Left forelimb (tissue), 1 donor: Measurements from ENCODE around the gene SUOX.
"Not testable (repeated sequence)": the region's sequence is repeated elsewhere in the genome, so short reads cannot be mapped to it uniquely, and the experiment has no call there.

ENCODE experiments used
- DNase-seq: peaks from one replicate; pipeline ENCODE4 v3.0.0-alpha.2; 2018; ENCODE audit warnings: low spot score

SUOX gene

DNA sequence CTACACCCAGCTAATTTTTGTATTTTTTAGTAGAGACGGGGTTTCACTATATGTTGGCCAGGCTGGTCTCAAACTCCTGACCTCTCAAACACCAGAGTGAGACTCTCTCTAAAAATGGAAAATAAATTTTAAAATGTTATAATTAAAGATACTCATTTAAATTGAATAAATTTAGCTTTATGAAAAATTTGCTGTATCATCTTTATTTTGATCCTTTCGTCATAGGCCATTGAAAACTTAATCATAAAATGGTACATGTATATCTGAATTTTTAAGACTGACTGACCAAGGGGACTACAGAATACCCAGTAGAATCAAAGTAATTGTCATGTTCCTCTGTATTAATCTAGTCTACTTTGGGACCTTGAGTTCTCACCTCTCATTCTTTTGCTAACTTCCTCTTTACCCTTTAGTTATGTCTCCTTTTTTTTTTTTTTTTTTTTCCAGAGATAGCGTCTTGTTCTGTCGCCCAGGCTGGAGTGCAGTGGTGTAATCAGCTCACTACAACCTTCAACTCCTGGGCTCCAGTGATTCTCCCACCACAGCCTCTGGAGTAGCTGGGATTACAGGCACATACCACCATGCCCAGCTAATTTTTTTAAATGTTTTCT, 13.7 kb upstream of the SUOX start:
- no peak for DNase-seq

GRCh38 chr12:55984861-55985260, 12.2 kb upstream of the SUOX start:
- no peak for DNase-seq

GRCh38 chr12:55985341-55985740, 11.7 kb upstream of the SUOX start:
- no peak for DNase-seq

DNA sequence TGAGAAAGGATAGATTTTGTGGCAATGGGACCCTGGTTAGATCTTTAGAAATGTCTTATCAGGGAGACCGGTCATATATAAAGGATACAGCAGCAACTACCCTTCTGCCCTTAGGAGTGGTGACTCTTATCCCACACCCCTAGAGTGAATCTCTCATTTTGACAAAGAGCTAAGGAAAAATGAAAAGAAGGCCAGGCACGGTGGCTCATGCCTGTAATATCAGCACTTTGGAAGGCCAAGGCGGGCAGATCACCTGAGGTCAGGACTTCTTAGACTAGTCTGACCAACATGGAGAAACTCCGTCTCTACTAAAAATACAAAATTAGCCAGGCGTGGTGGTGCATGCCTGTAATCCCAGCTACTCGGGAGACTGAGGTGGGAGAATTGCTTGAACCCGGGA, 11.1 kb upstream of the SUOX start:
- DNase-seq = not testable (repeated sequence)

GRCh38 chr12:55991110-55991509, 6.0 kb upstream of the SUOX start:
- no peak for DNase-seq

DNA sequence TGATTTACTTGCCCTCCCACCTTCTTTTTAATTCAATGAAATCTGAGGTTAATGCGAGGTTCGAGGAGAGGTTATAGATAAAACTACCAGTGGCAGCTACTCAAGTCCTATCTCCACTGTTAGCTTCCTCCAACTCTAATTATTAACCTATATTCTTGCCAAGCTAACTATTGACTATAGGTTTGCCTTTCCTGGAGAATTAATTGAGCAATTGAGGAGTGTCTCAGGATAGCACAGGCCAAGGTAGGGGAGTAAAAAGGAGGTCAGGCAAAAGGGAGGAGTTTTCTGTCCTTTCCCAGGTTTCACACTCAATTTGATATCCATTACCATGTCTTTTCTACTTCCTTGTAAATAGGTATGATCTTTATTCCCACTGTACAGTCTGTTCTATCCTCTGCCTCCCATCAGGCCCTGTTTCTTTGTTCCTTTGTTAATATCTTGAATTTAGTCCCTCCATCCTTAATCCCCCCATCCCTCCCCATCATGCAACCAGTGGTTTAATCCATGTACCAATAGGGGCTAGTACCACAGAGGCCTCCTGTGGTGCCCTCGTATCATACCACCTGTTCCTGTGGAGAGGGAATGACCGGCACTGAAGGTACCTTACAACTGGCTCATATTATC, 3.7 kb upstream of the SUOX start:
- no peak for DNase-seq

GRCh38 chr12:55995366-55995765, 1.7 kb upstream of the SUOX start:
- DNase-seq = no peak

DNA sequence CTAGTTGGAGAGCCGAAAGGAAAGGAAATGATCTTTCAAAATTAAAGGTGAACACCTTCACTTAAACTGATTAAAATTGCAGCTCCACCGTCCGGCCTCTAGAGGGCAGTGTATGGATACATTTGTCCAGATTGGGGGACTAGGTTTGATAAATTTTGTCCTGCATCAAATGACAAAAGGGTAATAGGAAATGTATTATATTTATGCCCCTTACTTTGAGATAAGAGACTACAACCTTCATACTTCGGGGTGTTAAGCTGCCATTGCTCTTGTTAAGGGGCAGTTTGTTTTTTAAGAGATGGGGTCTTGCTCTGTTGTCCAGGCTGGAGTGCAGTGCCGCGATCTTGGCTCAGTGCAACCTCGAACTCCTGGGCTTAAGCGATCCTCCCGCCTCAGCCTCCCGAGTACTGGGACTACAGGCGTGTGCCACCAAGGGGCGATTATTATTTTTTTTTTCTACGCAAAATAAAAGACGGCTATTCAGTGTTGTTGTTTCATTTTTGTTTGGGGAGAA, 818 bp upstream of the SUOX start:
- no peak for DNase-seq

DNA sequence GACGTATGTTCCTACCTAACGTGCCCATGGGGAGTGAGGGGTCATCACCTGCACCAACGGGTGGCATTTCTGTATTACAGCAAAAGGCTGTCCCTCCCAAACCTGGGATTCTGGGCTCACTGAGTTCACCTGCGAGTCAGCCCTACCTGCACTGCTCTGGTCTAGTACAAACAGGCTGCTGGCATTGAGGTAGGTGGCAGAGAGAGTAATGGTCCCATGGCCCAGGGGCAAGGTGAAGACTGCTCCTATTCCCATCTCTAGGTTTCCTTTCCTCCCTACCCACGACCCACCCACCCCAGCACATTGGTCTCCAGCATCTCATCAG, 421 bp downstream of the SUOX start:
- DNase-seq = no peak

- not testable (repeated sequence) for DNase-seq
Measured at GRCh38 chr12:55999522-55999921, 2.4 kb downstream of the SUOX start.

- DNase-seq = not testable (repeated sequence)
Measured at GRCh38 chr12:55999999-56000540, 3.0 kb downstream of the SUOX start.

DNA sequence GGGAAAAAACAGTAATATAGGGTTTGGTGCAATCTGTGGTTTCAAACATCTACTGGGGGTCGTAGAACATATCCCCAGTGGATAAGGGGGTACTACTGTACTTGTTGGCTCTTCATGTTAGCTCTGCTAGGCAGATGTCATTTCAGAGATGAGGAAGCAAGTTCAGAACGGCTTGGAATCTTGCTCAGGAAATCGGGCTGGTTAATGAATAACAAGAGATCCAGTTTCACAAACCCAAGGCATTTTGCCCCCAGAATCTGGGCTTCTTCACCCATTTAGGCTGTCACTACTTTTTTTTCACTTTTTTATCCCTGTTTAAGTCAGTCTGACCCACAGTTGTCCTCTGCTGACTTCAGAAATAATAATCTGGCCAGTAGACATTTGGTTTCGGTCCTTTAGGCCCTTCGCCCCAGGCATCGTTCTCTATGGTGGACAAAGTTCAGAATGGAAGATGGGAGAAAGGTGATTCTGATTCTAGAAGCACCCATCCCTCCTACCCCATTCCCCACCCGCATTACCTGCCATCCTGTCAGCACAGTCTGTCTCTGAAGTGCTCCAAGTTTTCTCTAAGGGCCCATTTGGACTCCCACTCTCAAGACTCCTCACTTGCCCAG, 4.5 kb downstream of the SUOX start:
- DNase-seq = no peak

DNA sequence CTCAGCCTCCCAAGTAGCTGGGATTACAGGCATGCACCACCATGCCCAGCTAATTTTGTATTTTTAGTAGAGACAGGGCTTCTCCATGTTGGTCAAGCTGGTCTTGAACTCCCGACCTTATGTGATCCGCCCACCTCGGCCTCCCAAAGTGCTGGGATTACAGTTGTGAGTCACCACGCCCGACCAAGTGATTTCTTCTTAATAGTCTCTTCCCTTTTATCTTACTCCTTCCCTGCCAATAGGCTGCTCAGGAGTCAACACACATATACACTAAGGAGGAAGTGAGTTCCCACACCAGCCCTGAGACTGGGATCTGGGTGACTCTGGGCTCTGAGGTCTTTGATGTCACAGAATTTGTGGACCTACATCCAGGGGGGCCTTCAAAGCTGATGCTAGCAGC, 6.3 kb downstream of the SUOX start:
- DNase-seq = not testable (repeated sequence)

GRCh38 chr12:56004211-56004610, 7.1 kb downstream of the SUOX start:
- no peak for DNase-seq

DNA sequence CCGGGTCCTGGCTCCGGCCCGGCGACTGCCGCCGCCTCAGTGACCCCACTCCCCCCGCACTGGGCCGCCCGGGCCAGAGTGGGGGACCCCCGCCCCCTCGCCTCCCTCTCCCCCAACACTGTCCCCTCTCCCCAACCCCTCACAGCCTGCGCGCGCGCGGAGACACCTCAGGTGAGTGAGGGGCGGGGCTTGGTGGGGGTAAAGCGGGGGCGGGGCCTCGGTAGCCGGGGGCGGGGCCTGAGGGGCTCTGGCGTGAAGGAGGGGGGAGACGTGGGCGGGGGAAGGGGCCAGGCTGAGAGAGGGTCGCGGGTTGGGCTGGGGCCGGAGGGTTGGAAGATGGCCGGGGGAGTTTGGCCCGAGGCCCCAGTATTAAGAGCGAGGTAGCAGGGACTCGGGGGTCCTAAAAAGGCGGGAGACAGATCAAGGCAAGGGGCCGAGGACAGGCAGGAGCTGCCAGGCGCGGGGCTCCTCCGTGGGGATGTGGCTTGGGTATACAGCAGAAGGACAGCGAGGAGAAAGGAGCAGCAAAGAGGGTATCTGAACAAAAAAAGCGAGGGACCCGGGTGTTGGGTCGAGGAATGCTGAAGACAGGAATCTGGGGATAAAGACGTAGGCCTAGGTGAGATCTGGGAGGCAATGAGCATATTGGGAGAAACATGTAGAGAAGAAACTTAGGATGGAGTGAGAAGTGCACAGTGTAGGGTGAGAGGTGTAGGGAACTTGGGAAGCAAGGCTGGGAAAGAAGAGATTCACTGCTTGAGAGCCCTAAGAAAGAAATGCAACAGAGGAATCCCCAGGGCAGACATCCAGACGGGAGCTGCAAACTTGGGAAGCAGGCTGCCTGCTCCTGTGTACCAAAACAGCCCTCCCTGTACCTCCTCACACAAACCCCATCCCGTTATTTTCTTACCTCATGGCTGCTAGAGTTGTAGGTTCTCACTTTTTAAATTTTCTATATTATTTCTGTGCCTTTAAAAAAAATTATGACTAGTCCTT, 10.8 kb downstream of the SUOX start:
- DNase-seq = peak; percentile 85

DNA sequence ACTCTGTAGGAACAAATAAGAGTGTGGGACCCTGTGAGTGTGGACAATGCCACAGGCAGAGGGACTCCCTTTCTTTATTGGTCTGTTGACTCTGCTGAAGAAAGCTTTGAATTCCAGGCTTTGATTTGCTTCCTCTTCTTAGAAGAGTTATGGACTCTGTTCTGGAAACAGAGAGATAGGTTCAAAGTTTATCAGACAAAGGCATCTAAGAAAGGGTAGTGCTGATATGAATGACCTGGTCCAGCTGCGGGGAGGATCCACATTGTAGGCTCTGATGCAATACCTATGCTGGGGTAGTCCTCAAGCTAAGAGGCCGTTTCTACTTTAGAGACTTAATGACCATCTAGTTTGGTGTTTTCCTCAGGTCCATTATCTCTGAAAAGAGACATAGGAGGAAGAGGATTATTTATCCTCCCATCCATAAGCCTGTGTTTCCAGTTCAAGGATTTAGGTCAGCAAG, 13.1 kb downstream of the SUOX start:
- DNase-seq = no peak

DNA sequence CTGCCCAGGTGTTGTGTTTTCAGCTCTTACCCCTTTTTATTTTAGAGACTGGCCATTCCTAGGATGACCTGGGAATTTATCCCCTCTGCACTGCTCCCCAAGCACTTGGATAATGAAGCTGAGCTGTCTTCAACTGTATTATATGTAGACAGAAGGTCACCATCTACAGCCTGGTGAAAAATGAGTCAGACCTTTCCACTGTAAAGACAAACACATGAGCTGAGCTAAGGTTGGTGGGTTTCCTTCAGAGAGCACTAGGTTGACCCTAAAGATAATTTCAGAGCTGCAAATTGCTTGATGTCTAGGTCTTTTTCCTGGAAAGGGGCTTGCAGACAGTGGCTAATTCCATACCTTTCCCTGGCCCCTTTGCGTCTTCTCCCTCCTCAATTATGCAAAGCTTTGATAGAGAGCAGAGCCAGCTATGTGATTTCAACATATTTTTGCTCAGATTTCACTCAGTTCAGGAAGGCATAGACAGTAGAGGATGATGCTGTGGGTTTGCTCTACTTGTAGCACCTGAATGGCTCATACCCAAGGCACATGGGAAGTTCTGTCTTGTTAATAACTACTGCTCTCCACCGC, 14.5 kb downstream of the SUOX start:
- no peak for DNase-seq

GRCh38 chr12:56013482-56013881, 16.4 kb downstream of the SUOX start:
- no peak for DNase-seq

DNA sequence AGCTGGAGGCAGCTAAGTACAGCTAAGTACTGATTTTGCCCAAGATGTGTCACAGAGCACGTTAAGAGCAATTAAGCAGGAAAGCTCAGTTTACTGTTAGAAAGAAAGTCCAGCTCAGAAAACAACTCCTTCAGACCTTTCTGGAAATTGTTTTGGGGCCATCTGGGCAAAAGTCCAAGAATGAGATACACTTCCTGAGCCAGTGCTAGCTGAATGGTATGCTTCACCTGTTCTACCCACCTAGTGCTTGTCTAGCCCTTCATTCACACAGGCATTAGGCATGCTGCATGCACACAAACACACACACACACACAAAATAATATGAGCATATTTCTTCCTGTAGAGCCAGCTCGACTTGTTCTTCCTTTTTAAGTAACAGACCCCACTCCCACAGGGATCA, 17.1 kb downstream of the SUOX start:
- no peak for DNase-seq

DNA sequence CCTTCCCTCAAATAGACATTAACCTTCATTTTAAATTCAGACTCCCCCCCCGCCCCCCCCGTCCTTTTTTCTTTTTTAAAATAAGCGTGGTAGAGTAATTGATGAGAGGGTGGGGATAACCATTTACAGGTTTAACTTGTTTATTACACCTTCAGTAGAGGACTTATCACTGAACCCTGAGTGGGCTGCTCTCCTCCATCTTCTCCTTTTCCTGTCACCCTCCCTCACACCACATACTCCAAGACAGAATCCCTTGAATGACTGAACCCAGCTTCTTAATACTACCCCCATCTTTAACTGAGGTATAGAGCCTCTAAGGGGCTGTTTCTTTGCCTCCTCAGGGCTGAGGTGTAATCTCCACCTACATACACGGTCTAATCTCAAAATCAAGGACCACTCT, 20.1 kb downstream of the SUOX start:
- no peak for DNase-seq

DNA sequence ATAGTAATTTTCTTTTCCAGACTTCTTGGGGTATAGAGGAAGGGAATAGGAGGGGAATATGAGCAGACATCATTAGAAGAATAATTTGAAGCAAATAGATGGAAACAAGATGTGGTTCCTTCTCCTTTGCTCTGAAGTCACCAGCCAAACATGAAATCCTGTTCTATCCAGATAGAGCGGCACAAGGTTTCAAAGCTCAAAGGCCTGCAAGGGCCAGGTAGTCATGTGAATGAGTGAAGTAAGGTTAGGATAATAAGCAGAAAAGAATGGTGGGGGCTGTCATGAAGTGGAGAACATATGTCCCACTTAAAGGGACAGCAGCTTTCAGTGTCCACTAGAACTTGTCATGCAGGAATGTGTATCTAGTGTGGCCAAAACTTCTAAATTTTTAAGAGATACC, 21.3 kb downstream of the SUOX start:
- DNase-seq = no peak
